Activated CD4-positive, alpha-beta T cell treated with anti-CD3 and anti-CD28 coated beads, Interleukin-2, amount 50 U/mL, for 24 hours (primary cell): ENCODE data around the gene SOCS4.

Experiments
- DNase-seq, 2 donors: peaks; one replicate each; pipeline ENCODE4 v3.0.0-alpha.2; 2020; ENCODE audit warnings: low read depth in 1 of 2, low spot score in 1 of 2

Gene SOCS4

GRCh38 chr14:55085060-55085660 lies 58.1 kb downstream of the SOCS4 start:
- DNase-seq, result no peak

DNA sequence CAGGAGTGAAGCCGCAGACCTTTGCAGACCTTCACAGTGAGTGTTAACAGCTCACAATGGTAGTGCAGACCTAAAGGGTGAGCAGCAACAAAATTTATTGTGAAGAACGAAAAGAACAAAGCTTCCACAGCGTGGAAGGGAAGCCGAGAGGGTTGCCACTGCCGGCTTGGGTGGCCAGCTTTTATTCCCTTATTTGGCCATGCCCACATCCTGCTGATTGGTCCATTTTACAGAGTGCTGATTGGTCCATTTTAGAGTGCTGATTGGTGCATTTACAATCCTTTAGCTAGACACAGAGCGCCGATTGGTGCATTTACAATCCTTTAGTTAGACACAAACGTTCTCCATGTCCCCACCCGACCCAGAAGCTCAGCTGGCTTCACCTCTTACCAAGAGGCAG lies 59.9 kb downstream of the SOCS4 start:
- DNase-seq, result no peak

- no peak for DNase-seq
These were observed 61.3 kb downstream of the SOCS4 start for GRCh38 chr14:55088356-55088755.

DNA sequence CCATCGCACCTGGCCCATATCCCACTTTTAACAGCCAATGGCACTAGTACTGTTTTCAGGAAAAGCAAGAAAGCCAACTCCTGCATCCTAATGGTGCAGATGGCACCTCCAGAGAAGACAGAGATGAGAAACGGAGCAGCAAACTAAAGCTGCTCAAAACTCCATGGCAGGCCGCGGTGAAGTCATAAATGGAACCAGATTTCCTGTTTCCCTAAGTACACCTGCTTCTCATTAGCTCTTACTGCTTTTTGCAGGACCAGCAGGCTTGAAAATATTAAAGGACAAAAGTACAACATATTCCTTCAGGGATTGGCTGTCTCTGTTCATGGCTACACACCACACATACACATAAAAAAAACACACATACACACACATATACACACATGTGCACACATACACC lies 65.3 kb downstream of the SOCS4 start:
- DNase-seq, result no peak

GRCh38 chr14:55094292-55095157 lies 67.5 kb downstream of the SOCS4 start:
- DNase-seq, result no peak

DNA sequence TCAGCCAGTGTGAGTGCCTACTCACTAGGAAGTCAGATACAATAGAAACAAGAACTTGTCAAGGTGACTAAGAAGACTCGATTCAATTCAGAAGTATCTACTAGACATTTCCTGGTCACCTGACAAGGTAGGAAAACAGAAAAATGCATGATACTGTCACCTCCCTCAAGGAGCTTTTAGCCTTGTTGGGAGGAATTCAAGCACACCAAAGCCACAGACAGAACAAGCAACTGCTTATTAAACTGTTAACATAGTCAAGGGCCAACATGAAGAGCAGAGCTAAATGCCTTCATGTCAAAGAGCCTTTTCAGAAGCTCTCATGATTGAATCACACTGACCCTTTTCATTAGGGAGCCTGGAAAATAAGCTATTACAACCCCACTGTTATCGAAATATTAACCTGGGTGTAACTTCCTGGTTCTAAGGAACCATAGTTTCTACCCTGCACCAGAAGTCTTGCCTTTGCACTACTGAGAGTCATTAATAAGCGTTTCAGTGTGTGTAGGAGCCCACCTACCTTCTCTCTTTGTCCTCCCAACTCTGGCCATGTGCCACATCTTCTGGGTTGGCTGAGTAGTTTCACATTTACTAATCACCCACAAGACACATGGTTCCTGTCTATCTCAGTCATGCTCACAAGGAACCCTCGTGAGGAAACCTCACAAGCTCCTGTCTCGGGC lies 71.0 kb downstream of the SOCS4 start:
- peak in 1 of 2 donors; percentile 53 for DNase-seq

DNA sequence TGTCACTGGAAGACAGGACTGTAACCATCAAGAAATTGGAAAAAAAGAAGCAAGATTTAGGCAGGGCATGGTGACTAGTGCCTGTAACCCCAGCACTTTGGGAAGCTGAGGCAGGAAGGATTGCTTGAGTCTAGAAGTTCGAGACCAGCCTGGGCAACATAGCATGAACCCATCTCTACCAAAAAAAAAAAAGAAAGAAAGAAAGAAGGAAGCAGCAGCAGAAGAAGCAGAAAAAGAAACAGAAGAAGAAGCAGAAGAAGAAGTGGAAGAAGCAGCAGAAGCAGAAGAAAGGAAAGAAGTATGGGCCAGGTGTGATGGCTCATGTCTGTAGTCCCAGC lies 71.5 kb downstream of the SOCS4 start:
- DNase-seq, result no peak
